Neural cell (in vitro differentiated cells): Measurements from ENCODE around the gene ACCSL. TPM values are rescaled to one million over a fixed set of nuclear protein-coding genes. Genes with fewer than 3 reads are reported as not detected.

Experiments used
- H2AFZ ChIP-seq: fragments of 200-600, 300-800 bp; sonication (generic), shearing (Covaris generic); 2 replicates; pipeline ENCODE4 v1.6.0; 2014; ENCODE audit warnings: low read depth, mild to moderate bottlenecking, antibody characterized with exemption, low read length, moderate library complexity
- H3F3A ChIP-seq: fragments of 200-600 bp; shearing (Covaris generic); 2 replicates; pipeline ENCODE4 v1.6.1; 2016; ENCODE audit warnings: mild to moderate bottlenecking, moderate library complexity, mixed read lengths, antibody characterized with exemption, low read length; ENCODE audit not compliant: insufficient read depth, poor library complexity, severe bottlenecking
- H3K27ac ChIP-seq: fragments of 200-600, 300-800 bp; sonication (generic), shearing (Covaris generic); 2 replicates; pipeline ENCODE4 v1.5.1; 2014; ENCODE audit warnings: mild to moderate bottlenecking, low read length, moderate library complexity
- H3K27me3 ChIP-seq: fragments of 300-800, 200-600 bp; sonication (generic), shearing (Covaris generic); 2 replicates; pipeline ENCODE4 v1.6.0; 2014; ENCODE audit warnings: mild to moderate bottlenecking, low read depth, low read length, moderate library complexity; ENCODE audit not compliant: insufficient read depth
- H3K36me3 ChIP-seq: fragments of 300-800, 200-600 bp; sonication (generic), shearing (Covaris generic); 2 replicates; pipeline ENCODE4 v1.5.1; 2014; ENCODE audit warnings: mild to moderate bottlenecking, antibody characterized with exemption, low read length, moderate library complexity; ENCODE audit not compliant: insufficient read depth
- H3K4me2 ChIP-seq: fragments of 300-800, 200-600 bp; sonication (generic), shearing (Covaris generic); 2 replicates; pipeline ENCODE4 v1.6.0; 2014; ENCODE audit warnings: mild to moderate bottlenecking, low read length
- H3K4me3 ChIP-seq: fragments of 300-800, 200-600 bp; sonication (generic), shearing (Covaris generic); 2 replicates; pipeline ENCODE4 v1.5.1; 2014; ENCODE audit warnings: mild to moderate bottlenecking, low read length, moderate library complexity
- H3K79me2 ChIP-seq: fragments of 200-600 bp; shearing (Covaris generic); replicated peaks from 2 replicates; pipeline ENCODE4 v1.6.0; 2014; ENCODE audit warnings: mild to moderate bottlenecking, low read length, moderate library complexity; ENCODE audit not compliant: insufficient read depth
- H3K9ac ChIP-seq: fragments of 300-800, 200-600 bp; sonication (generic), shearing (Covaris generic); 2 replicates; pipeline ENCODE4 v1.6.1; 2016; ENCODE audit warnings: mild to moderate bottlenecking, low read length, mixed read lengths
- H3K9me2 ChIP-seq: fragments of 200-600 bp; shearing (Covaris generic); 2 replicates; pipeline ENCODE4 v1.6.1; 2016; ENCODE audit warnings: mild to moderate bottlenecking, low read length, mixed read lengths; ENCODE audit not compliant: insufficient read depth
- H3K9me3 ChIP-seq: fragments of 200-600, 300-800 bp; sonication (generic), shearing (Covaris generic); 2 replicates; pipeline ENCODE4 v1.6.1; 2016; ENCODE audit warnings: mild to moderate bottlenecking, mixed run types, low read length, moderate library complexity, mixed read lengths
- H4K20me1 ChIP-seq: fragments of 200-600 bp; shearing (Covaris generic); 2 replicates; pipeline ENCODE4 v1.6.1; 2016; ENCODE audit warnings: mild to moderate bottlenecking, mixed run types; ENCODE audit not compliant: insufficient read depth
- CTCF ChIP-seq: fragments of 450-650 bp; IDR thresholded peaks from 2 replicates; pipeline ENCODE4 v1.5.1; 2014; ENCODE audit warnings: antibody characterized with exemption, mild to moderate bottlenecking, moderate library complexity; ENCODE audit not compliant: poor library complexity, severe bottlenecking
- EP300 ChIP-seq: fragments of 450-650 bp; conservative IDR thresholded peaks from 2 replicates; pipeline ENCODE4 v1.6.1; 2014; ENCODE audit warnings: antibody characterized with exemption, mild to moderate bottlenecking, moderate library complexity; ENCODE audit not compliant: poor library complexity, severe bottlenecking
- EZH2 ChIP-seq: fragments of 200-600, 300-800 bp; shearing (Covaris generic), sonication (generic); IDR thresholded peaks from 2 replicates; pipeline ENCODE4 v1.6.1; 2014; ENCODE audit warnings: antibody characterized with exemption, low read length, borderline replicate concordance, mild to moderate bottlenecking; ENCODE audit not compliant: insufficient read depth, poor library complexity, severe bottlenecking
- MXI1 ChIP-seq: fragments of 450-650 bp; conservative IDR thresholded peaks from 2 replicates; pipeline ENCODE4 v1.6.1; 2014; ENCODE audit warnings: antibody characterized with exemption, mild to moderate bottlenecking; ENCODE audit not compliant: poor library complexity, severe bottlenecking
- POLR2AphosphoS5 ChIP-seq: IDR thresholded peaks from 2 replicates; pipeline ENCODE4 v1.6.1; 2012
- RAD21 ChIP-seq: fragments of 450-650 bp; conservative IDR thresholded peaks from 2 replicates; pipeline ENCODE4 v1.6.1; 2014; ENCODE audit warnings: antibody characterized with exemption, mild to moderate bottlenecking, moderate library complexity
- REST ChIP-seq: IDR thresholded peaks from 2 replicates; pipeline ENCODE4 v1.6.1; 2012; ENCODE audit warnings: borderline replicate concordance
- SMC3 ChIP-seq: fragments of 450-650 bp; conservative IDR thresholded peaks from 2 replicates; pipeline ENCODE4 v1.6.1; 2014; ENCODE audit warnings: antibody characterized with exemption, mild to moderate bottlenecking, moderate library complexity; ENCODE audit not compliant: poor library complexity
- TAF1 ChIP-seq: IDR thresholded peaks from 2 replicates; pipeline ENCODE4 v1.6.1; 2012; ENCODE audit warnings: low read depth
- polyA plus RNA-seq: library from polyadenylated mRNA; depleted of rRNA; stranded (reverse); fragments of >200 nt; gene quantifications from 2 replicates; pipeline ENCODE4 v1.2.3, GENCODE V29; 2014

The ACCSL gene
- polyA plus RNA-seq, 1 donor from 2014 or later: not detected

- H4K20me1 ChIP-seq: no peaks in the 10 kb centered on the region
These were observed 4.6 kb upstream of the ACCSL start for GRCh38 chr11:44043157-44043556.

GRCh38 chr11:44046182-44046581, 1.6 kb upstream of the ACCSL start:
- H3K4me2 ChIP-seq: no peak overlapping the region
- no peaks in the 10 kb centered on the region for H3K27me3 ChIP-seq
- H3F3A ChIP-seq: no peaks in the 10 kb centered on the region
- no peak overlapping the region for H3K4me3 ChIP-seq
- no peak overlapping the region for H2AFZ ChIP-seq
- H3K36me3 ChIP-seq: no peaks in the 10 kb centered on the region
- no peak for TF ChIP-seq CTCF
- no peak for TF ChIP-seq TAF1
- no peaks in the 10 kb centered on the region for H3K79me2 ChIP-seq
- H4K20me1 ChIP-seq: no peaks in the 10 kb centered on the region
- no peaks in the 10 kb centered on the region for H3K9me2 ChIP-seq
- no peak overlapping the region for H3K9ac ChIP-seq
- no peaks in the 10 kb centered on the region for H3K9me3 ChIP-seq
- H3K27ac ChIP-seq: no peak overlapping the region

More at GRCh38 chr11:44043157-44043556, 4.6 kb upstream of the ACCSL start:
- Histone ChIP-seq H3K79me2 (no peaks in the 10 kb centered on the region), H3K9me2 (no peaks in the 10 kb centered on the region), H3K9me3 (no peaks in the 10 kb centered on the region), H3K36me3 (no peaks in the 10 kb centered on the region), H3K4me2 (no peak overlapping the region), H3K27ac (no peak overlapping the region), H3K9ac (no peak overlapping the region), H3K4me3 (no peak overlapping the region), H2AFZ (no peak overlapping the region), H3F3A (no peaks in the 10 kb centered on the region), H3K27me3 (no peaks in the 10 kb centered on the region)
- no peak for TF ChIP-seq TAF1
- no peak for TF ChIP-seq EZH2
- no peak for TF ChIP-seq REST
- TF ChIP-seq MXI1: no peak
- TF ChIP-seq SMC3: no peak
- no peak for TF ChIP-seq RAD21
- no peak for TF ChIP-seq EP300
- TF ChIP-seq CTCF: no peak
- no peak for TF ChIP-seq POLR2AphosphoS5
